Lung (tissue), 12 donors: ENCODE results near the gene CSNK1G1. TPM values are rescaled to one million over a fixed set of nuclear protein-coding genes. Genes with fewer than 3 reads are reported as not detected.

Experiments used
- ATAC-seq: fragments of 200-7000 bp; cut with Tn5 transposase; one replicate; pipeline ENCODE4 v1.9.1; 2020; ENCODE audit warnings: moderate number of reproducible peaks; ENCODE audit not compliant: insufficient read depth, low FRiP score
- DNase-seq, 3 donors: peaks; one replicate each; pipeline ENCODE4 v3.0.0-alpha.2; 2013 to 2017
- H3K27ac ChIP-seq, 2 donors: one replicate each; pipeline ENCODE4 v1.5.1; 2013; ENCODE audit warnings: mild to moderate bottlenecking in 2 of 2, moderate library complexity in 2 of 2, control low read depth in 1 of 2, inconsistent platforms in 1 of 2, low read depth in 1 of 2, low read length in 1 of 2
- H3K27me3 ChIP-seq, 3 donors: one replicate each; pipeline ENCODE4 v1.5.1; 2013; ENCODE audit warnings: low read length in 2 of 3; ENCODE audit not compliant: control insufficient read depth in 3 of 3, insufficient read depth in 3 of 3
- H3K36me3 ChIP-seq, 4 donors: one replicate each; pipeline ENCODE4 v1.5.1; 2013; ENCODE audit warnings: low read length in 4 of 4, mild to moderate bottlenecking in 1 of 4, moderate library complexity in 1 of 4; ENCODE audit not compliant: control insufficient read depth in 4 of 4, insufficient read depth in 4 of 4
- H3K4me1 ChIP-seq, 5 donors: one replicate each; pipeline ENCODE4 v1.5.1; 2013; ENCODE audit warnings: low read length in 5 of 5, mild to moderate bottlenecking in 2 of 5, moderate library complexity in 1 of 5; ENCODE audit not compliant: control insufficient read depth in 5 of 5, insufficient read depth in 5 of 5
- H3K4me3 ChIP-seq: one replicate; pipeline ENCODE4 v1.5.1; 2013; ENCODE audit warnings: mild to moderate bottlenecking, control low read depth, moderate library complexity
- H3K9ac ChIP-seq, 2 donors: one replicate each; pipeline ENCODE4 v1.5.1; 2013; ENCODE audit warnings: low read length in 2 of 2, control low read depth in 1 of 2; ENCODE audit not compliant: insufficient read depth in 1 of 2
- H3K9me3 ChIP-seq, 4 donors: one replicate each; pipeline ENCODE4 v1.5.1; 2013; ENCODE audit warnings: low read length in 3 of 4, mild to moderate bottlenecking in 1 of 4, moderate library complexity in 1 of 4; ENCODE audit not compliant: control insufficient read depth in 4 of 4, insufficient read depth in 3 of 4
- CTCF ChIP-seq: IDR thresholded peaks from 2 replicates; pipeline ENCODE4 v1.5.1; 2012; ENCODE audit warnings: mild to moderate bottlenecking; ENCODE audit errors: control extremely low read depth, extremely low read depth
- WGBS, 2 donors: extraction: QIAGEN DNeasy Blood & Tissue Kit; methylation state at CpG; one replicate each; pipeline ENCODE4 v1.1.7; 2013; 5-methylcytosine and 5-hydroxymethylcytosine counted together
- polyA plus RNA-seq, 2 donors: library from polyadenylated mRNA; stranded (reverse); fragments of 200-250 nt; gene quantifications; one replicate each; pipeline ENCODE4 v1.2.1, GENCODE V29; 2013
- total RNA-seq, 2 donors: library from RNA; depleted of rRNA in 1 of 2; stranded (reverse); fragments of >200 nt in 1 of 2; gene quantifications; one replicate each; pipeline ENCODE4 v1.2.1, GENCODE V29; 2014 to 2021
- donor health status: control.
- donor health status: control.
- donor health status: Bipolar disorder and iron deficiency.
- donor health status: healthy.
- donor health status: DM: yes; HTN: yes; CAD: no.

The CSNK1G1 gene
- total and polyA plus RNA-seq, 4 donors, result 3.0 to 50.4 (median 12.9) TPM

GRCh38 chr15:64315216-64315615, 40.8 kb downstream of the CSNK1G1 start:
- Histone ChIP-seq H3K9me3 (no peaks in the 10 kb centered on the region), H3K4me3 (no peak overlapping the region), H3K9ac (no peak overlapping the region), H3K4me1 (no peaks in the 10 kb centered on the region), H3K27ac (no peak overlapping the region), H3K36me3 (no peaks in the 10 kb centered on the region), H3K27me3 (no peaks in the 10 kb centered on the region)
- WGBS, 2 donors, result 80 to 86% methylated on average over 4 of the region's 4 CpGs
- no peak for TF ChIP-seq CTCF
- ATAC-seq (no peak), DNase-seq (no peak)

GRCh38 chr15:64314456-64314855, 41.5 kb downstream of the CSNK1G1 start:
- Histone ChIP-seq H3K9me3 (no peaks in the 10 kb centered on the region), H3K9ac (no peak overlapping the region), H3K27me3 (no peaks in the 10 kb centered on the region), H3K4me3 (no peak overlapping the region), H3K27ac (no peak overlapping the region), H3K36me3 (no peaks in the 10 kb centered on the region), H3K4me1 (no peaks in the 10 kb centered on the region)
- TF ChIP-seq CTCF, result no peak
- ATAC-seq (no peak), DNase-seq (no peak)
- 96 to 97% methylated on average over 3 of the region's 3 CpGs for WGBS, 2 donors

- no peak for TF ChIP-seq CTCF
- Histone ChIP-seq H3K27ac (no peak overlapping the region), H3K9ac (no peak overlapping the region), H3K4me1 (no peaks in the 10 kb centered on the region), H3K9me3 (no peaks in the 10 kb centered on the region), H3K36me3 (no peaks in the 10 kb centered on the region), H3K27me3 (no peaks in the 10 kb centered on the region), H3K4me3 (no peak overlapping the region)
- ATAC-seq, result no peak
- 86 to 92% methylated on average over 6 of the region's 6 CpGs for WGBS, 2 donors
- no peak for DNase-seq
Measured at GRCh38 chr15:64311566-64311965, 44.4 kb downstream of the CSNK1G1 start.

- Histone ChIP-seq H3K9me3 (peaks cover 0 to 2% (median 0%) of the 10 kb centered on the region in 4 donors), H3K36me3 (no peaks in the 10 kb centered on the region), H3K4me3 (no peak overlapping the region), H3K4me1 (no peaks in the 10 kb centered on the region), H3K27ac (no peak overlapping the region), H3K9ac (no peak overlapping the region), H3K27me3 (no peaks in the 10 kb centered on the region)
- TF ChIP-seq CTCF, result no peak
- DNase-seq, result no peak
- ATAC-seq, result no peak
Measured at GRCh38 chr15:64310036-64310435, 45.9 kb downstream of the CSNK1G1 start.
